NOMO-1 treated with DMSO at 0.1 percent for 48 hours (cell line): Measurements from ENCODE around the gene CASKIN2.
A peak's percentile ranks its signal among the peaks of the same experiment; 100 is the strongest.

Experiments
- DNase-seq: peaks from one replicate; lab custom pipeline; 2025; ENCODE audit not compliant: unreplicated experiment; lab: John Stamatoyannopoulos, UW

The CASKIN2 gene

GRCh38 chr17:75549246-75550138 is 34.2 kb upstream of the CASKIN2 start:
- DNase-seq, result no peak

GRCh38 chr17:75548813-75549212 is 33.5 kb upstream of the CASKIN2 start:
- DNase-seq, result no peak

GRCh38 chr17:75547091-75547490 is 31.8 kb upstream of the CASKIN2 start:
- DNase-seq, result no peak

GRCh38 chr17:75546181-75546580 is 30.8 kb upstream of the CASKIN2 start:
- no peak for DNase-seq

GRCh38 chr17:75544250-75544649 is 28.9 kb upstream of the CASKIN2 start:
- DNase-seq, result no peak

- DNase-seq, result no peak
These were observed 27.5 kb upstream of the CASKIN2 start for GRCh38 chr17:75542728-75543336.

- no peak for DNase-seq
These were observed 26.9 kb upstream of the CASKIN2 start for GRCh38 chr17:75542229-75542628.

GRCh38 chr17:75540923-75541503 is 25.7 kb upstream of the CASKIN2 start:
- DNase-seq, result no peak

- no peak for DNase-seq
These were observed 24.8 kb upstream of the CASKIN2 start for GRCh38 chr17:75539967-75540729.

- DNase-seq, result no peak
These were observed 21.0 kb upstream of the CASKIN2 start for GRCh38 chr17:75536366-75536765.

- no peak for DNase-seq
These were observed 20.5 kb upstream of the CASKIN2 start for GRCh38 chr17:75535871-75536270.

GRCh38 chr17:75535119-75535537 is 19.8 kb upstream of the CASKIN2 start:
- DNase-seq, result no peak

- DNase-seq, result no peak
These were observed 16.4 kb upstream of the CASKIN2 start for GRCh38 chr17:75531721-75532072.

- no peak for DNase-seq
These were observed 15.7 kb upstream of the CASKIN2 start for GRCh38 chr17:75530837-75531720.

- no peak for DNase-seq
These were observed 11.4 kb upstream of the CASKIN2 start for GRCh38 chr17:75526555-75527270.

- no peak for DNase-seq
These were observed 10.6 kb upstream of the CASKIN2 start for GRCh38 chr17:75525806-75526554.

GRCh38 chr17:75524970-75525805 is 9.9 kb upstream of the CASKIN2 start, which contains the start of gene LLGL2:
LLGL2 (plus strand) TSS chr17:75525697; CDS start chr17:75543427, 17,730 bp downstream.
- peak; percentile 77 for DNase-seq
